Measurements from ENCODE around the gene RNF6.
"Not testable (repeated sequence)": the region's sequence is repeated elsewhere in the genome, so short reads cannot be mapped to it uniquely, and the experiment has no call there.

The RNF6 gene

DNA sequence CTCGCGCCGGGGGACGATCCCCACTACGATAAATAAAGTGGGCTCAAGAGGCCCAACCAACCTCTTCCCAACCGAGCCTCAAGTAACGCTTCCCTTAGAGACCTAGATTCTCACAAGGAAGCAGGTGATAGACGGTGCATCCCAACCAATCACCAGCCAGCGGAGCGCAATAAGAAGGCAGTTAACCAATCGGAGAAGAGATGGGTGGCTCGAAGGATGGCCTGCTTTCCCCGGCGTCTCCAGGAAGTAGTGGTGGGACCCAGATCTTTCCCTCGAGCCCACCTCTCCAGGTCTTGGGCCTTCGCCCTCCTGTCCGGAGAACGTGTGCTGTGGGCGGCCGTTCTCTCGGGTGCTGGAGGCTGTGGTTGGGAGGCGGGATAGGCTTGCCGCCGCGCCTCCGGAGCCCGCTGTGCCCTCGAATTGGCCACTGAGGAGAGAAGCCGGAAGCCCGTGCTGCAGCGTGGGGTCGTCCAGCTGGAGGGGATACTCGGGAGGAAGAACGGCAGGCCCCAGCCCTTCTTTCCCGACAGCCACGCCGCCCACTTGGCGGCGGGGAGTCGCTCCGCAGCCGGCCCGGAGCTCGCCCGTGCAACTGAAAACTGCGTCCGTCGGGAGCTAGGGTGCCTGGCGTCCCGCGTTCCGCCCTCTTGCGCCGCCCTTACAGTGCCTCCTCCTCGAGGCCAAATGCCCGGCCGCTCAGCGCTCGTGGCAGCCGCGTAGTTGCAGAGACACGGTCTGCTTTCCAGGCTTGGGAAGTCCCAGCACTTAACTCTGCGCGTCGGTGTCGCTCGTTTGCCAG is at the start of gene RNF6:
Gene RNF6 (minus strand): TSS at position 594 of the 799 bp plus-strand sequence. CDS start 2,665 bp downstream, outside the sequence.
- peak; percentile 99 for DNase-seq (ENCODE audit: low read depth, low spot score)

DNA sequence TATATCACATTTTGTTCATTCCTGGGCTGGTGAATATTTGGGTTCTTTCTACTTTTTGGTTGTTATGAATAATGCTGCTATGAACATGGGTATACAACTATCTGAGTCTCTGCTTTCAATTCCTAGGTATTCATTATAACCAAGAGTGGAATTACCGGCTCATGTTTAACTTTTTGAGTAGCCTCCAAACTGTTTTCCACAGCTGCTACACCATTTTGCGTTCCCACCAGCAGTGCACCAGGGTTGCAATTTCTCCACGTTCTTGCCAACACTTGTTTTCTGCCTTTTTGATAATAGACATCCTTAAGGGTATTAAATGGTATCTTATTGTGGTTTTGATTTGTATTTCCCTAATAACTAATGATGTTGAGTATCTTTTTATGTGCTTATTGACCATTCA is 48.6 kb upstream of the RNF6 start:
- no peak for DNase-seq (ENCODE audit: low read depth, low spot score)

DNA sequence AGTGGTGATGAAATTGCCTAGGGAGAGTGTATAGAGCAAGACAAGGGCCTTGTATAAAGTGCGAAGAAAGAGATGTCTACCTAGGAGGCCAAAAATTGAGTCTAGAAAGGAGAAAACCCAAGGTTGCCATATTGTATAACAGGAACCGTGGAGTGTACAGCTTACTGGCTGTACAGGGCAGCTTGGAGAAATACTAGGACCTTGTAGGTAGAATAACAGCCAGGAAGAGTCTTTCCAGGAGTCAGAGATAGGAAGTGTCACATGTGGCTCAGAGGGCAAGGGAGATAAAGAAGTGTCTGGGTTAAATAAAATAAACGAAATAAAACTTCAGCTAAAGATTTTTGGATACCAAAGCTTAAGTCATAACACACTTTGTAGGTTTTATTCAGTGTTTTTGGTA is 44.2 kb upstream of the RNF6 start:
- DNase-seq (ENCODE audit: low read depth, low spot score), result no peak

DNA sequence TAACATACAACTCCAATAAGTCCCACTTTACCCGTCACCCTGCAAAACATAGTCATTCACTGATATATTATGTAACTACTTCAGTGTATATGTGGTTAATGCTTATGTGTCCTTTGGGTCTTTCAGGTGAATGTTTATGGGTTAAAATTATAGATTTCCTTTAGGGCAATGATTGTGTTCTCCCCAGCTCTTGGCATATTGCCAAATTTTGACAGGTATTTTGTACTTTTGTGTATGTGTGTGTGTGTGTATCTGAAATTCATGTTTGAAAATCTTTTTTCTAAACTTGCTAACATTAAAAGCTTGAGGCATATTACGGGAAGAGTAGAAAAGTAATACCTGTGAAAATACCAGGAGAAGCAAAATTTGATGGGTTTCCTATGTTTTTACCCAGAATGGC is 40.0 kb upstream of the RNF6 start:
- DNase-seq (ENCODE audit: low read depth, low spot score), result no peak

DNA sequence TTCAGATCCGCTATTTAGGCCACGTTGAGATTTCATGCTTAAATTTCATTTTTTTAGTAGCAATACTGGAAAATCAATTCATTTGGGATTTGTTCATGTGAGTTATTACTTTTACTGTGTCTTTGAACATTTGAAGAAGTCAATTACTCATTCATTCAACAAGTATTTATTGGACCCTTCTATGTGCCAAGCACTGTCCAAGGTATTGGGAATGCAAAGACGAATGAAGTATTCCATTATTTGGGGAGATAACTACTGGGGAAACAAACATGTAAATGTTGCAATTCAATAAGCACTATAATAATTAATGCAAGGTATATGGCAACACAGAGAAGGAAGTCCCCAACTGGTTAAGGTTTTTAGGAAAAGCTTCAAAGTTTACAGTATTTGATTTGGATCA is 37.5 kb upstream of the RNF6 start:
- DNase-seq (ENCODE audit: low read depth, low spot score), result no peak

DNA sequence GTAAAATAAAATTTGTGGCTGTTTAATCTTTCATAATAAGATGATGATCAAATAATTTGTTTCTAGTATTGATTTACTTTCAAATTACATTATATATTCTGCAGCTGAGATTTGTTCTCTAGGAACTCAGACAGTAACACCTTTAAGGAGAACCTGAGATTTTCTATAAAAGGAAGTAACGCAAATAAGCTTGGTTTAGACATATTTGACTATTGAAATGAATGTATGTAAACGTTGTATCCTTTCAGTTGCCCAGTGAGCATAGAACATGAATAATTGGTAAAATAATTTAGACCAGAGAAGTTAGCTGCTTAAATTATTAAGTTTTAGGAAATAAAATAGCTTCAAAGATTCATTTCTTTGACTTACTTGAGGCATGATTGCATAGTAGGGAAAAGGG is 34.9 kb upstream of the RNF6 start:
- DNase-seq (ENCODE audit: low read depth, low spot score), result no peak

DNA sequence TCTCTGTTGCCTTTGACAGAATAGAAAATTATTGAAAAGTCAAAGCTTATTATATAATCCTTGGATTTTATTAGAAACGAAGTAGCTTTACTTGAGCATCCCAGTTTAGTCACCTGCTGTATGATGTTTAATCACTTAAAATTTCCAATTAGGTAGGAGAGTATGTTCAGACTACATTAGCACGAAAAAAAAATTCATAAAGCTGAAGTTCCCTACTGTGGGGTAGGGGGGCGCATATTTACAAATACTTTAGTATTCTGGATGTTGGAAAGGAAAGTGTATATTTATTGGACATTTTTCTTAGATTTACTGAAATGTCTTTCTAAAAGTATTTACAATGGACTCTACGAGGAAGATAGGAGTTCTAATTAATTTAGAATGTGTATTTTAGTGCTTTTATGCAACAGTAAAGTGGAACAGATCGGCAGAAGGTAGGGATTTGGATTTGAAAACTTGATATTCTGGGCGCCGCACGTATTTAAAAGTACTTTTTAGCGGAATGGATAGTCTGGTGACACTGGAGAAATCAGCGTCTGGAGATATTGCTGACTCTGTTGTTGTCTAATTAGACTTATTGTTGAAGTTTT is 33.7 kb upstream of the RNF6 start:
- no peak for DNase-seq (ENCODE audit: low read depth, low spot score)

DNA sequence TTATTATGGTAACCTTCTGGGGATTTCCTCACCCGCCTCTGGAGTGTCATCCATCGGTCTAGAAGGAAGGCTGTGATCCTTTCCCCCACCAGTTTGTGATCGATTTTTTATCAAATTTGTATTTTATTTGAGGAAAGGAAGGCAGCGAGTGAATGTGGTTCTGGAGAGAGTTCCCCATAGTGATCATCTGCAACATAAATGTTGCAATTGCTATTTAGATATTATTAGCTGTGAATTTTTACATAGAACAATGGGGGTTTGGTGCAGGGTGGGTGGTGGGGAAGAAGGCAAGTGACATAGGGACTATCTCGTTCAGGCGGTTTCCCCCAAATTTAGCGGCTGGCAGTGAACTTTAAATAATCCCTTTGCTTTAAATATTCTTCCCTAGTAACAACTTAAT is 33.0 kb upstream of the RNF6 start:
- peak; percentile 2 for DNase-seq (ENCODE audit: low read depth, low spot score)

DNA sequence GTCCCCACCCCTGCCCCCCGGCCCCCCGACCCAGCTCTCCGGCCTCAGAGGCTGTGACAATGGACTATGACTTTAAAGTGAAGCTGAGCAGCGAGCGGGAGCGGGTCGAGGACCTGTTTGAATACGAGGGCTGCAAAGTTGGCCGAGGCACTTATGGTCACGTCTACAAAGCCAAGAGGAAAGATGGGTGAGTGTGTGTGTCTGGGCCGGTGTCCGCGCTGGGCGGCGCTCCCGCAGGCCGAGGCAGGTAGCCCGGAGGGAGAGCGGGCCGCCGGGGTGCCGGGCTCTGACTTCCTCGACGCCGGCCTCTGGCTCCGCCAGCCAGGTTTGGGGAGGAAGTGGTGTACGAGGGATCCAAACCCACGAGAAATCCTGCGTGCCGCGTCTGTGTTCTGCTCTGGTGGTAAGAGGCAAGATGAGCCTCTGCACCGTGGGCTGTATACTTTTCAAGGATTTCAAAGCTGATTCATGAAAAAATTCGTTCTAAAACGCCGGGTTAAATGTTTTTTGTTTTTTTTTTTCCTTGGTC is 32.5 kb upstream of the RNF6 start:
- DNase-seq (ENCODE audit: low read depth, low spot score), result peak; percentile 71

DNA sequence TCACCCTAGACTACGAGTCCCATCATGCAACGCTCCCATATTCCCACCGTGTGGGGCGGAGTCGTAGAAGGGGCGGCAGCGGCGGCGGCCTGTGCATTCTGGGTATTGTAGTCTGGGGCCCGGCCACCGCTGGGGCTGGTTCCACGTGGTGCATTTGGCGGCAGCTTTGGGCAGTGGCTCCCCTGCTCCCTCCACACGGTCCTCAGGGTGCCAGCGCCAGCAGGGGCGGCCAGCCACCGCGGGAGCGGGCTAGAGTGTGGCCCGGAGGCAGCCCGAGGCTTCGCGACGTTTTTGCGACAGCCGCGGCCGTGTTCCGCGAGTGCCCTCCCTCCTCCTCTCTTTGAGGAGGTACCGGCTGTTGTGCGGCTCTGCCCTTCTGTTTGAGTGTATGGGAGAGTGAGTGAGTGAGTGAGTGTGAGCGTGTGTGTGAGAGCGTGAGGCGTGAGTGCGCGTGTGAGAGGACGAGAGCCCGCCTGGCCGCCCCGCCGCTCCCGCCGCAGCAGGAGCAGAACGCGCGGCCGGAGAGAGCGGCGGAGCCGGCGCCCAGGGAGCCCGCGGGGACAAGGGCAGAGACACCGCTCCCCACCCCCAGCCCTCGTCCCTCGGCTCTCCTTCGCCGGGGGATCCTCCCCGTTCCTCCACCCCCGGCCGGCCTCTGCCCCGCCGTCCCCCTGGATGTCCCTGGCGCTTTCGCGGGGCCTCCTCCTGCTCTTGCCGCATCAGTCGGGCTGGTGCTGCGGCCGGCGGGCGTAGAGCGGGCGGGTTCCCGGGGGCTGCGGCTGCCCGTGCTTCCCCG is 31.9 kb upstream of the RNF6 start, which contains the start of gene CDK8:
Gene CDK8 (plus strand): TSS at position 343 of the 796 bp plus-strand sequence. CDS start 513 bp downstream, outside the sequence.
- DNase-seq (ENCODE audit: low read depth, low spot score), result peak; percentile 94

DNA sequence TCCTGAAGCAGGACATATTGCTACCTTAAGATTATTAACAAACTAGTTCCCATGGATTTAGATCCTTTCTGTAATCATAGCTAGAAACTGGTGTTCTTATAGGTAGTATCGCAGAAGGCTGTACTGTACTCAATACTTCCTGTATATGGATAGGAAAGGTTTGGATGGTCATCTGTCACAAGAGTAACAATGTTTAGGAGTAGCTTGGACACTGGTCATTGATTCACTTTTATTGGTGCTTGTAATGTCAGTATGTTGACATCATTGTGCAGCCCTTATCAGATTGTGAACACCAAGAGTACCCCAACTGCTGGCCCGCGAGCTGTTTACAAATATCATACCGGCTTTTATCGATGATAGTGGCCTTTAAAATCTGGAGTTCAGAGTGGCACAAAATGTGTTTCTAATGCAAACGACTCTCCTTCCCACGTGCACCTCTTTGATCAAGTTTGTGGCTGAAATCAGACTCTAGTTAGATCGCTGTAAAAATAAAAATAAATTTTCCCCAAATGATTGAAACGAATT is 31.2 kb upstream of the RNF6 start:
- no peak for DNase-seq (ENCODE audit: low read depth, low spot score)

DNA sequence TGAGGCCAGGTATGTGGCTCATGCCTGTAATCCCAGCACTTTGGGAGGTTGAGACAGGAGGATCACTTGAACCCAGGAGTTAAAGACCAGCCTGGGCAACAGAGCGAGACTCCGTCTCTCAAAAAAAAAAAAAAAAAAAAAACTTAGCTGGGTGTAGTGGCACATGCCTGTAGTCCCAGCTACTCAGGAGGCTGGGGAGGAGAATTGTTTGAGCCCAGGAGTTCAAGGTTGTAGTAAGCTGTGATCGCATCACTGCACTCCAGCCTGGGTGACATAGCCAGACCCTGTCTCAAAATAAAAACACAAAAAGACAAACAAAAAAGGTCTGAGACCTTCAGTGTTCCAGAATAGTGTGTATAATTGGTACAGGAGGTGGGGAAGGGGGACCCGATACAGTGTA is 29.9 kb upstream of the RNF6 start:
- not testable (repeated sequence) for DNase-seq (ENCODE audit: low read depth, low spot score)

DNA sequence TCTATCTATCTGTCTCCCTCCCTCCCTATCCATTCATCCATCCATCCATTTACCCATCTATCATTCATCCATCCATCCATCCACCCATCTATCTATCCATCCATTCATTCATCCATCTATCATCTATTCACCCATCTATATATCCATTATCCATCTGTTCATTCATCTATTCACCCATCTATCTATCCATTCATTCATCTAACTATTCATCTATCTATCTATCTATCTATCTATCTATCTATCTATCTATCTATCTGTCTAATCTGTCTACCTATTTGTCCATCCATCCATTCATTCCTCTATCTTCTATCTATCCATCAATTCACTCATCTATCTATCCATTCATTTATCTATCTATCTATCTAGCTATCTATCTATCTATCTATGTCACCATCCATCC is 27.4 kb upstream of the RNF6 start:
- DNase-seq (ENCODE audit: low read depth, low spot score), result no peak

DNA sequence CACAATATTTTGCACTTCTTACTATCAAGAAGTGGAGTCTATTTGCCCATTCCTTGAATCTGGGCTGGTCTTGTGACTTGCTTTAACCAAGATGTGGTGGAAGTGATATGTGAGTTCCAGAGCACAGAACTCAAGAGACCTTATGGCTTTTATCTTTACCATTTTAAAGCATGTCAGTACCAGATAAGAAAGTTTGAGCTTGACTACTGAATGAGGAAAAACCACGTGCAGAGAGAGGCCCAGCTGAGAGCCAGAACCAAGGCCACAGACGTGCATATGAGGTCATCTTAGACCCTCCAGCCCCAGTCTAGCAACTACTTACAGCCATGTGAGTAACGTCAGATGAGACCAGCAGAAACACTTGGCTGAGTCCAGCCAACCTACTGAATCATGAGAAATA is 25.5 kb upstream of the RNF6 start:
- DNase-seq (ENCODE audit: low read depth, low spot score), result no peak

DNA sequence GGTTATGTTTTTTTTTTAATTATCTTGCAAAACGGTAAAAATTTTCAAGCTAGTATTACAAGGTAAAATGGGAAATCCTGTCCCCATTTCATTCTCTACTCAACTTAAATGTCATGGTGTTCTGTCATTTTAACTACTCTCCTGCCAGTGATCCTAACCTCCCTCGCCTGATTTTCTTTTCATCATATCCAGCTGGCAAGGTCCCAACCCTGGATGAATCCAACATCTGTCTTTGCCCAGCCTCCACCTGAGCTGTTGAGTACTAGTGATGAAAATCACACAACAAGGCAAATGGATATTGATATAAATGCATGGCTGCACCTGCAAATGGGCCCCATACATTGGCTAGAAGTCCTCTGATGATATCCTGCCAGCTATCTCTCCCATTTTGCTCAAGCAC is 24.9 kb upstream of the RNF6 start:
- DNase-seq (ENCODE audit: low read depth, low spot score), result no peak

DNA sequence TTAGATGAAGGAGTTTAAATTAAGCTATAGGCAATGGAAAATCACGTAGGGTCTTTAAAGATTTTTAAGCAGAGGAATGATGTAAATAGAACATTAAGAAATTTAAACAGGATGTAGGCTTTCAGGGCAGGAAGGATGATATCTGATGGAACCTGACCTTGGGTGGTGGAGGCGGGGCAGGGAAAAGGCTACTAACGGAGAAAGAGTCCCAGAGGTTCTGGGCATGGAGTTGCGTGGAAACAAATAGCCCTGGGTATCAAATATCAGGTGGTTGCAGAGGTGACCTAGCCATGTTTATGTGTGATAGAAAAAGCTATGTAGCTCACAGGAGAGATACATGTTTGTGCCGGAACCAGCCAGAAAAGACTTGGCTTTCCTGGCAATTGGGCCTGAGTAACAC is 24.0 kb upstream of the RNF6 start:
- no peak for DNase-seq (ENCODE audit: low read depth, low spot score)

DNA sequence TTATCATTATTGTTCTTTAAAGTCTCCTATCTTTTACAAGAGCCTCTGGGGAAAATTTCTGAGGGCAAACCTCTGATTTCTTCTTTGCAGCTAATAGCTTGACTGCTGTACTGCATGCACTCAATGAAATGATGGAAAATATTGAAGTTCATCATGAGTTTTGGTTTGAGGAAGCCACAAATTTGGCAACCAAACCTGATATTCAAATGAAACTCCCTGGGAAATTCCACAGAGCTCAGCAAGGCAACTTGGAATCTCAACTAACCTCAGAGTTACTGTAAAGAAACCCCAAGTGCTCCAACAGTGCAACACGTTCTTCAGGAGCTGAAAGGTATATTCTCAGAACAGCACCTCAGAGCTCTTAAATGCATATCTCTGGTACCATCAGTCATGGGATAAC is 14.2 kb upstream of the RNF6 start:
- no peak for DNase-seq (ENCODE audit: low read depth, low spot score)

DNA sequence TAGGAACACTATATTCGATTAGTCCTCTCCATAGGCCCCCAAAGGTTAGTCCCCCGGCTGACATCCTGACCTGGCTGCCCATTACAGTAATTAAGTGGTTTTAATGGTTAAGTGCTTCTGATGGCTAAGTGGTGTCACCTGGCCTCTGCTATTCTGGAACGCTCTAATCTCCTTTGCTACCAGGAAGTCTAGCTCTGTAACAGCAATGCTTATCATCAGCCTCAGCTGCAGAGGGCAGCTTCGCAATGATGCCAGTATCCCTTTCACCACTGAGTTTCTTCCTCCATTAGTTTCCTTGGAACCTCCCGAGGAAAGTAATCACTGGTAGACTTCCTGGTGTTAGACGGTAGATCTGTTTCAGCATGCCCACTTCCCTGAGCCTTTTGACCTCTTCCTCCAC is 8.6 kb upstream of the RNF6 start:
- no peak for DNase-seq (ENCODE audit: low read depth, low spot score)

DNA sequence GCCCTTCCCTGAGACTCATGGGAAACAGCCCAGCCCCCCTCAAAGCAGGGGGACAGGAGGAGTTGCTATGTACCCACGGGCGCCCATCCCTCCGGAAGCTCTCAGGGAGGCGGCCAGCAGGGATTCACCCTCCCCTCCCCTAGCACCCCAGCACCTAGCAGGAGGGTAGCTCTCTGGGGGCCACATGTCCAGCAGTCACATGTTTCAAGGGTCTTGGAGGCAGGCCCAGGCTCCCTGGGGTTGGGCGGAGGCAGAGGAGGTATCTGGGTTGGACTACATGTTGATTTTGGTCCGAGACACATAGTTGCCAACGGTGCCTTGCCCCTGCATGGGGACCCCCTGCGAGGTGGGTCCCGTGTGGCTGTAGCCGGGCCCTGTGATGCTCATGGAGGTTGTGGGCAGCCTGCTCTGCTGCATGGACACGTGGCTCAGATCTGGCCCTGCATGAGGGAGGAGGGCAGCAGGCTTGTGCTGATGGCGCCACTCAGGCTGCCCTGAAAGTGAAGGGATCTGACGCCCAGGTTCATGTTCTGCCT is 7.0 kb upstream of the RNF6 start:
- DNase-seq (ENCODE audit: low read depth, low spot score), result no peak

DNA sequence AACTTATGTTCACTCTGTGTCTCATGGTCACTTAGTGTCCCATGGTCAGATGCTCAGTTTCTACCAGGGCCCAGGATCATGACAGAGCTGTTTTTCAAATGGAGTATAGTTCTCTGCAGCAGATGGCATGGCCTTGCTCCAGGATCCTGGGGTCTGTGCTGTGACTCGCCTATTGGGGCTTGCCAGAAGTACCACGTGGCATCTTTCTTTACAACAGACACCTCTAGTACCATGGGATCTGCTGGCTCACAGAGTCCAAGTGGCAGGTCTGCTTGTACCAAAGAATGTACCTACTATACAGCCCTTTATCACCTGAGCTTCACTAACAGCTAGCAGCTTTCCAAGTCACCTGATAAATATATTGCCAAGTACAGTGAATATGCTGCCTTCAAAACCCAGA is 6.0 kb upstream of the RNF6 start:
- DNase-seq (ENCODE audit: low read depth, low spot score), result no peak

DNA sequence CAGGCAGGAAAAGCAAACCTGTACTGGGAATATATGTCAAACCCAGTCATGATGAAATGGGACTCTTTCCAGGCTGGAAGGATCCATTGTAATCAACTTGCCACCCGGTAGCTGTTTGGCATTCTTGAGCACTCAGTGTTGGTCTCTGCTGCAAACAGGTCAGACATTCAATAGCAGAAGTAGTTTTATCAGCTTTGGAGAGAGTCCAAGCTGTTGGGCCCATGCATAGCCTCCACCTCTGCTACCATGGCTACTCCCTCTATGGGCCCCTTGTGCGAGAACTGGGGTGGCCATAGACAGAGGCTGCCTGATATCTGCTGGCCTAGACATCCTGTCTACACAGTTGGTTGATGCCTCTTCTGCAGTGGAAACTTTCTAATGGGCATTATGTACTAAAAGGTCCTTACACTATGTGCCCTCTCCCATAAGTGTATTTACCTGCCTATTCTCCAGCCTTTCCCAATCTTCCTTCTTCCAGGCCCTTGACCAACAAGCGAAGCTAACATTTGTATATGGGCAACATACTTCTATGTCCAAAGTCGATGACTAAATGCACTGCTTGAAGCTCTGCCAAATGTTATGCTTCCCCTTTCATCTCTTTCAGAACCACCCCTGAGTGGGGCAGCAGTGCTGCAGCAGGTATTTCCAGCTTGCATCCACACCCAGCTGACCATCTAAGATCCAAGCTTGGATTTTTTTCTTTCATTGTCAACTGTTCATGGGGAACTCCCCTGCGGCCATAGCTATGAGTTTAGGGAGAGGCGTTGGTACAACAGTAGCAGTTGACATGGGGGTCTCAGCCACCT is 5.3 kb upstream of the RNF6 start:
- no peak for DNase-seq (ENCODE audit: low read depth, low spot score)

All from ELF-1 (cell line).